GM10266 (cell line): ENCODE results near the gene NXN.
"Not testable (repeated sequence)": the region's sequence is repeated elsewhere in the genome, so short reads cannot be mapped to it uniquely, and the experiment has no call there.

Source experiments
- DNase-seq: peaks from one replicate; pipeline ENCODE4 v3.0.0; 2012; ENCODE audit errors: extremely low spot score
- TF ChIP-seq, protein P1 (sequence below): IDR thresholded peaks from 2 replicates; pipeline ENCODE4 v1.5.1; 2012; ENCODE audit warnings: mild to moderate bottlenecking, low read depth; ENCODE audit not compliant: control insufficient read depth, insufficient read depth; ENCODE audit errors: missing control alignments

NXN gene

DNA sequence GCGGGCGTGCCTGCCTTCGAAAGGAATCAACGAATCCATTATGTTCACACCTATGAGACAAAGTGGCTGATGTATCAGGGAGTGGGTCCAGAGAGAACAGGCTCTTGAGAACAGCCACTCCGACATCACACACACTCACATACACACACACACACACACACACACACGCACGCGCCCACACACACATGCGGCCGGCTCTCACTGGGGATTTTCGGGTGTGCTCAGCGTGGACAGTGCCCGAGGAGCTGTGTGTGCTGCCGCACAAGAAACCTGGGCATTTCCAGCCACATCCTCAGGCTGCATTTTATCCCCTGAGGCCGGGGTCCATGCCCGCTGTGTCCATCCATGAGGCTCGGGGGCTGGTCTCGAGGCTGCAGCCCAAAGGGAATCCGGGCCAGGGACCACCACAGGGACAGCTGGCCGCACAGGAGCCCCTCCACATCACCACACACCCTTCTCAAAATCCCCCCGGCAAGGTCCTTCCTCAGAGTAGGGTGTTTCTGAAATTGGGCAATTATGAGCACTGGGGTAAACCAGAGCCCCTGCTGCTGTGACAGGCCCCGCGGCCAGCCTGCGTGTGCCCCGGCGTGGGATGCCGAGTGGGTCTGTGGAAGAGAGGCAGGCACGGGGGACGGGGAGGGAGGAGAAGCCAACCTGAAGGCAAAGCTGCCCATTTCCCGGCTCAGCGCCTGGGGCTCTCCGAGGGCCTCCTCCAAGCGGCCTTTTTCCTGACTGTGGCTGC, 172.6 kb downstream of the NXN start:
- TF ChIP-seq, protein P1, sequence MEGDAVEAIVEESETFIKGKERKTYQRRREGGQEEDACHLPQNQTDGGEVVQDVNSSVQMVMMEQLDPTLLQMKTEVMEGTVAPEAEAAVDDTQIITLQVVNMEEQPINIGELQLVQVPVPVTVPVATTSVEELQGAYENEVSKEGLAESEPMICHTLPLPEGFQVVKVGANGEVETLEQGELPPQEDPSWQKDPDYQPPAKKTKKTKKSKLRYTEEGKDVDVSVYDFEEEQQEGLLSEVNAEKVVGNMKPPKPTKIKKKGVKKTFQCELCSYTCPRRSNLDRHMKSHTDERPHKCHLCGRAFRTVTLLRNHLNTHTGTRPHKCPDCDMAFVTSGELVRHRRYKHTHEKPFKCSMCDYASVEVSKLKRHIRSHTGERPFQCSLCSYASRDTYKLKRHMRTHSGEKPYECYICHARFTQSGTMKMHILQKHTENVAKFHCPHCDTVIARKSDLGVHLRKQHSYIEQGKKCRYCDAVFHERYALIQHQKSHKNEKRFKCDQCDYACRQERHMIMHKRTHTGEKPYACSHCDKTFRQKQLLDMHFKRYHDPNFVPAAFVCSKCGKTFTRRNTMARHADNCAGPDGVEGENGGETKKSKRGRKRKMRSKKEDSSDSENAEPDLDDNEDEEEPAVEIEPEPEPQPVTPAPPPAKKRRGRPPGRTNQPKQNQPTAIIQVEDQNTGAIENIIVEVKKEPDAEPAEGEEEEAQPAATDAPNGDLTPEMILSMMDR, result no peak
- DNase-seq, result no peak

DNA sequence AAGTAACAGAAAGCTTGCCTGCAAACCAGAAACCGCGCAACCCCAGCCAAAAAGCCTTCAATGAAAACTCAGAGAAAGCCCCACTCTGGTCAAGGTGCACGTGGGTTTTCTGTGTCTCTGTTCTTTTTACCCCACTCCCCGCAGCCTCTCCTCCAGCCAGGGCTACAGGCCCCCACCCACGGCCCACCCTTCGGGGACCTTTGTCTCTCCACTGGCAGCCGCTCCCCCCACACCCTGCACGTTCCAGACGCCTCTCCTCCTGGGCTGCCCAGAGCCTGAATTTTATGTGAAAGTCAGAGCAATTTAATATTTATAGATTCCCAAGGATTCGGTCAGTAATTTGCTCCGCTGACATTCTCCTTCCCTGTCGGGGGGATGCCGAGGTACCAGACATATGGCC, 173.2 kb downstream of the NXN start:
- DNase-seq, result no peak
- TF ChIP-seq, protein P1, result no peak

DNA sequence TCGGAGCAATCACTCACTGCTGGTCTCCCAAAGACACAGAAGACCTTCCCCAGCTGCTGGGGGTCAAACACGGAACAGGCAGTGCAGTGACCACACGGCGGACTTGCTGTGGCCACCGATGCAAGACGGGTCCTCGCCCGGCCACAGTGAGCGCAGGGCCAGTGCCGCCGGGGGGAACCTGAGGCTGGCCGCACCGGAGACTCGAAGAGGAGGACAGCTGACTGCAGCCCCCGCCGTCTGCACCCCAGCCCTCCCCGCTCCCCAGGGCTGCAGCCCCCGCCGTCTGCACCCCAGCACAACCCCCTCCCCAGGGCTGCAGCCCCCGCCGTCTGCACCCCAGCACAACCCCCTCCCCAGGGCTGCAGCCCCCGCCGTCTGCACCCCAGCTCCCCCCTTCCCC, 173.7 kb downstream of the NXN start:
- DNase-seq, result not testable (repeated sequence)

DNA sequence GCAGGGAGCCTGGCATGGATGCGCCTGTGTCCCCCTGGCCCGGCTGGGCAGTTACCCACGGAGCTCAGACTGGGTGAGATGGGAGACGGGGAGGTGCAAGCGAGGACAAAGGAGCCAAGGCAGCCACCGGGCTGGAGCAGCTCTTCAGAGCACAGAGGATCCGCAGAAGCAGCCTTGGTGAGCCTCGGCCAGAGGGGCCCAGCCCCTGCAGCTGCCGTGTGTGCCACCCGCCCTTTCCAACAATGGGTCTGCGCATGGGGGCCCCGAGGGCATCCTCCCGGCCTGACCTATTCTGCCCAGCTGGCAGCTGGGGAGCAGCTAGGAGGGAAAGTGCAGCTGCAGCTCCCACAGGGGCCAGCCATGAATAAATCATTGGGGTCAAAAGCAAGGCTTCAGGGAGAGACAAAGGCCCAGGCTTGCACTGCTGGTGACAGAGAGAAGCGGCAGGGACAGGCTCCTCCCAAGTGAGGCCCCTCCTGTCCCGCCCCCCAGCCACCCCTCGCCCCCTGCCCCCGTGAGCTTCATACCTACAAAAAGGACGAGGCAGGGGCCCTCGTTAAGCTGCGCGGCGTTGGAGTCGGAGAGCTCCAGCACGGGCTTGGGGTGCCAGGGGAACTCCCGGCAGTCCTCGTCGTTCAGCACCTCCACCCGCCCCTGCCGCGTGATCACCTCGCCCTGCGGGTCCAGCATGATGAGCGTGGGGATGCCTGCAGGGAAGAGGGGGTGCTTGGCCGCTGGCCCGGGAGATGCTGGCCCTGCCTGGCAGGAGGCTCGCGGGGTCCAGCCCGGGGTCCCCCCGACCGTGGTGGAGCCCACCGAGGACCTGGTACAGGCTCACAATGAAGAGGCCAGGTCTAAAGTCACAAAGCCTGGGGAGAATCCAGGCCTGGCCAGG, 174.8 kb downstream of the NXN start:
- TF ChIP-seq, protein P1, result no peak
- no peak for DNase-seq

DNA sequence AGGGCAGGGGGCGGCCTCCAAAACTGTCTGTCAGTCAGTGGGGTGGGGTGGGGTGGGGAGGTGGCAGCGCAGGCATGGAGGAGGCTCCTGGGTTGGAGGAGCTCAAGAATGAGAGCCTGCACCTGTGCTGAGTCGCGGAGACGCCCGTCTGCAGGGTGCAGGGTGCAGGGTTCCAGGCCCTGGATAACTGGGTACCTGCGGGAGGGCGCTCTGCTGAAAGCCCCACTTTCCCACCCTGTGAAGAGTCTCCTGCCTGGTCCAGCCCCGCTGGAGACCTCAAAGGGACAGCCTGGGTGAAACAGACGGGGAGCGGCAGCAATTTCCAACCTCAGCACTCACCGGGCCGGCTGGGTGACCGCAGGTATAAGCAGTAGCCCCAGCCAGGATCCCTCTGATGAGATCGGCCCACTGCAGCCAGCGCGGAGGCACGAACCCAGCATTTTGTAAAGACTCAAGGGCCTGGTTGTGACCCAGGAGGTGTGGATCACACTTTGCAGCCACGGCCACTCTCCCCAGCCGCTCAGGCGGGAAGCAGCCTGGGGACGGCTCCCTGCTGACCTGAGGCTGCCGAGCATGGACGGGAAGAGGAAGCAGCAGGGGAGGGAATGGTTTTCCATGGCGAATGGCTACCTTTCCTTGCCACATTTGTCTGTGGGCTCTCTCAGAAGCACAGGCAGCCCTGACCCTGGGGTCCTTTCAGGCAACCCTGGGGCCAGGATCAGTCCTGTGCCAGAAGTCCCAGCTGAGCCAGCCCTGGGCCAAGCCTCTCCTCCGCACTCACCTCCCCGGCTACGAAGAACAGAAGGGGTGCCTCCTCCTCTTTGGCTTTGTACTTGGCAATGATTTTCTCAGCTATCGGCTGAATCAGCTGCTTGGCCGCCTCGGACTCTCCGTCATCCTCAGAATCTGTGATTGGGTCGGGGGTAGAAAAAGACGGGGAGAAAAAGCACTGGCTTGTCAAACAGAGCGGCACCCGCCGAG, 176.4 kb downstream of the NXN start:
- TF ChIP-seq, protein P1, result no peak
- no peak for DNase-seq

DNA sequence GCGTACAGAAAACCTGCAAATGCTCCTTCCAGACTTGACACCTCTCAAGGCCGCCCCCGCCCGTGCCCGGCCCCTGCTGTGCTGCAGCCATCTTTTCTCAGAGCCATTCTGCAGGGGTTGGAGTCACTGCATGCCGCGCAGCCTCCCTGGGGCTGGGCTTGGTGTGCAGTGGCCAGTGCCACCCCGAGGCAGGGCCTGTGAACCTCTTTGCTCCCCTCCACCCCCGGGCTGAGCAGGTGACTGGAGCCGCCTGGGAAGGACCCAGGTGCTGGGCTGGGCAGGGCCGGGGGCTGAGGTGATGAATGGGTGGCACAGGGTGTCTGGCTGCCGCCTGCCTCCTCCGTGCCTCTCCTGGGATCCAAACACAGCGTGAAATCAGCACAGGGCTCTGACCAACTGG, 177.1 kb downstream of the NXN start:
- no peak for DNase-seq
- TF ChIP-seq, protein P1, result no peak

DNA sequence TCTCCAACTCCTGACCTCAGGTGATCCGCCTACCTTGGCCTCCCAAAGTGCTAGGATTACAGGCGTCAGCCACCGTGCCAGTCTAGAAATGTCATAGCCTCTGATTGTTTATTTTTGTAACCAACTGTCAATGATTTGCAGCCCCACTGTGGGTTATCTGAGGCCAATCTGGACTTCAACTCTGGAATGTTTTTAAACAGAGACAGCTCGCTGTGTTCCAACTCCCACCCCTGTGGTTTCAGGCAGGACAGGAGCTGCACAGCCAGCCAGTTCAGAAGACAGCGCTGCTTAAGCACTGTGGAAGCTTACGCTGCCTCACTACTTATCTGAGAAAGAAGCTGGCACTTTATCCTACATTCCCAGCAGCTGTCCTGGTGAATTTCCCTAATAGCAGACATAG, 177.9 kb downstream of the NXN start:
- TF ChIP-seq, protein P1, result no peak
- no peak for DNase-seq
